Fibroblast of lung (primary cell): Measurements from ENCODE around the gene MCM8.

Experiments used
- CTCF ChIP-seq, 2 donors: IDR thresholded peaks in 1 of 2; conservative IDR thresholded peaks in 1 of 2; 1 replicate in 1 of 2; 2 replicates in 1 of 2; pipeline ENCODE4 v1.5.1; 2011 to 2012; ENCODE audit warnings: low read length in 2 of 2, control low read depth in 1 of 2, inconsistent platforms in 1 of 2, low read depth in 1 of 2, mild to moderate bottlenecking in 1 of 2
- EZH2 ChIP-seq: IDR thresholded peaks from 2 replicates; pipeline ENCODE4 v1.5.1; 2012; ENCODE audit warnings: low read length, control low read depth, mild to moderate bottlenecking; ENCODE audit errors: missing control alignments

- TF ChIP-seq CTCF (conservative IDR thresholded peaks at IDR 0.05 in 1 of 2, IDR thresholded peaks at IDR 0.05 in 1 of 2; ENCODE audit: low read depth in 1 of 2, low read length in 2 of 2) = no peak
- no peak for TF ChIP-seq EZH2
These were observed 90.1 kb downstream of the MCM8 start for GRCh38 chr20:6040540-6040939.
